GM18517 (cell line): Measurements from ENCODE around the gene PNP.
"Not testable (repeated sequence)": the region's sequence is repeated elsewhere in the genome, so short reads cannot be mapped to it uniquely, and the experiment has no call there.

Experiments
- ATAC-seq: cut with Tn5 transposase; IDR thresholded peaks from one replicate; pipeline ENCODE4 v1.9.1; 2021; ENCODE audit warnings: mild to moderate bottlenecking, moderate library complexity; ENCODE audit not compliant: unreplicated experiment

Gene PNP

DNA sequence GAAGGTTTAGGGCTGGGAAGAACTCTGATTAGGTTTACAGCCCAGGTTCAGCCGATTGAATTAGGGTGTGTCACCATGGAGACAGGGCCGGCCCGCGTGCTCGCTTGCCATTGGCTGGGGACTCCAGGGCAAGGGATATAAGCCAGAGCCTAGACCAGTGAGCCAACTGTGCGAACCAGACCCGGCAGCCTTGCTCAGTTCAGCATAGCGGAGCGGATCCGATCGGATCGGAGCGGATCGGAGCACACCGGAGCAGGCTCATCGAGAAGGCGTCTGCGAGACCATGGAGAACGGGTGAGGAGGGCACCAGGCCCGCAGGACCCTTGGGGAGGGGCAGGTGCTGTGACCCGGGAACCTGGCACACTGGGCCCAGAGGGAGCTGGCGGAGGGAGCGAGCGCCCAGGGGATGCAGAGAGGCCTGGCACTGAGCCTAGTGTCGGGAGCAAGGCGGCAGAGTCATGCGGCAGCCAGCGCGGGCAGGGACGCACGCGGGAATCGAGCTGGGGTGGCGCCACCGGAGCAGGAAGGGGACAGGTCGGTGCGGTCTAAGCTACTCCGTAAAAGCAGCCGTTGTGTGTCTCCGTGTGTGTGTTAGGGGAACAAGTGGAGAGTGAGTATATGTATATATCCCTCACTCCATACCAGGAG is at the start of gene PNP:
TSS of gene PNP (plus strand) at position 165 of the 648 bp plus-strand sequence. CDS start at position 284, 119 bp downstream.
- ATAC-seq = peak; percentile 93

DNA sequence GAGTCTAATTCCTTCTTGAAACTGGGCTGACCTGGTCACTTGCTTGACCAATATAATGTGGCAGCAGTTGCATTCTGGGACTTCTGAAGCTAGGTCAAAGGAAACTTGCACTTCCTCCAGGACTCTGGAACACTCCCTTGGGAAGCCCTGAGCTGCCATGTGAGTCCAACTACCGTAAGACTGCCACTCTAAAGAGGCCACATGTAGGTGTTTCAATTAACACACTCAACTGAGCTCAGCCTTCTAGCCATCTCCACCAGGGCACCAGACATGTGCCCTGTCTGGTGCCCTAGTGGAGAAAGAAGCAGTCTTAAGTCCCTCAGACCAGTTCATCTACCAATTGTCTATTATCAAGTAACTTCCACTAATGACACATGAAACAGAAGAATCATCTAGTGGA is 49.8 kb upstream of the PNP start:
- ATAC-seq = no peak

DNA sequence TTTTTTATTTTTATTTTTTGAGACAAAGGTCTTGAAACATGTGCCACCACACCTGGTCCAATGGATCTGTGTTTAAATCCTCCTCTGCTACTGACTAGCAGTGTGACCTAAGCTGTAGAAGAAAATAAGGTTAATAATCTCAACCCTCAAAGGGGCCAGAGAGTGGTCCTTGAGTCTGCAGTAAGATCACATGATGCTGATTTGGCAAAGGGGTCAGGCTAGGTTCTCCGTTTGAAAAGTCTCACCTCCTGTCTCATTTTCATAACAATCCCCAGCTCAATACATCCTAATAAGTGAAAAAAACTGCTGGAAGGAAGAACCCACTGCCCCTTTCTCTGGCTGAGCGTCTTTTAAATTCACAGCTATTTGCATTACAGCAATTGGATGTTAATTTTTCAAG is 47.9 kb upstream of the PNP start:
- ATAC-seq = no peak

DNA sequence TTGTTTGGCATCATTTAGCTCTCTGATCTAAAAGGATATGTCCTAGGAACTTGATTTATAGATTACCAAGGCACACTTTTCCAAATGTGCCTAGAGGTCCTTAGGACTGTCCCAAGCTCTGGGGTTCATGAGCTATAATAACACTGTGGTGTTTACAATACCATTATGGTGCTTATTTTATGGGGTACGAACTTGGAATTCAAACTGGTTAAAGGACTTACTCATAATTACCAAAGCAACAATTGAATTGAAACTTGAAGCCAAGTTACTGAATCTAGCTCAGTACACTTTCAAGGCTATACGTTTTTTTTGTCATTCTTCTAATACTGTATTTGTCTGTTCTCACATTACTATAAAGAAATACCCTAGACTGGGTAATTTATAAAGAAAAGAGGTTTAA is 46.3 kb upstream of the PNP start:
- ATAC-seq = no peak

DNA sequence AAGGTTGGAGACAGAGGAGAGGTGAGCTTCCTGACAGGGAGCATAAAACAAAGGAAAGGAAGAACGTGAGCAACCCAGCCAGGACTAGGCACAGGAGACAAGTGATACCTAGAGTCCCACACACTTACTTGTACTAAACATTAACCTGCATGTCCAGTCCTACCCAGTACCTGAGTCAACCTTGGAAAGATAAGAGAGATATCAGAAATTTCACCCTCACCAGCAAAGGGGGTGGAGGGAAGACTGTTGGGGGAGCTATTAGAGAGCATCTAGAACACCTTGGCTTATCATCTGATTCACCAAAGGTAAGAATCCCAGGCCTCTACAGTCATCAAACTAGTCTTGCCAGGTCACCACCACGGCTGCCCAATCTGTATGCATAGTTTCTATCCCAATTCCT is 44.4 kb upstream of the PNP start:
- ATAC-seq = no peak

DNA sequence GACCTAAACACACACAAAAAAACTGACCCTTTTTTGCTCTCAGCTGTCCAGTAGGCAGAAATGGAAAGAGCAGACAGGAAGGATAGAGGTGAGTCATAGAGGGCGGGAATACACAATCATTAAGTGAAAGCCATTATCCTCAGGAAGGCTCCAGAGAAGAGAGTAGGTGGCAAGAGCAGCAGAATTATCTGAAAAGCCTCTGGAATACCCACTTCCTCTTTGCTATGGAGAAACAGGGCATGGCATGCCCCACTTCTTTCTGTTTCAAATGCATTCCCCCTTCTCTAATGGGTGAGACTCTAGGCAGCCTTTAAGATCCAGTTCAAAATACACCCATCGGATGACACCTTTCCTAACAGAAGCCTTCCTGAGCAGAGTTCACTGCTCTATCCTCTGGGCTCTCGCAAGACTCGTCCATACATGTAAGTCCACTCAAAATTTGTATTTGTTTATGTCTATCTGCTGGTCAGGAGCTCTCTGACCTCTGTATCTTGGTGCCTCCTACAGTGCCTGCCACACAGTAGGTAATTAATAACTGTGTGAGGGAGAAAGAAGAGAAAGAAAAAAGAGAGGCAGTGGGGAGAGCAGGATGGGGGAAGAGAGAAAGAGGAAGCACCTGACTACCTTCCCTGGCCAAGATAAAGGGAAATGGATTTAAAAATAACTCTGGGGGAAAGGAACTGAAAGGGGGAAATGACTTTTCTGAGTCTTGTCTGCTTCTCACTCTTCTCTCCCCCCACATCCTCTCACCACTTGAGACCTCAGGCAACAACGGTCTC is 41.8 kb upstream of the PNP start:
- peak; percentile 71 for ATAC-seq

DNA sequence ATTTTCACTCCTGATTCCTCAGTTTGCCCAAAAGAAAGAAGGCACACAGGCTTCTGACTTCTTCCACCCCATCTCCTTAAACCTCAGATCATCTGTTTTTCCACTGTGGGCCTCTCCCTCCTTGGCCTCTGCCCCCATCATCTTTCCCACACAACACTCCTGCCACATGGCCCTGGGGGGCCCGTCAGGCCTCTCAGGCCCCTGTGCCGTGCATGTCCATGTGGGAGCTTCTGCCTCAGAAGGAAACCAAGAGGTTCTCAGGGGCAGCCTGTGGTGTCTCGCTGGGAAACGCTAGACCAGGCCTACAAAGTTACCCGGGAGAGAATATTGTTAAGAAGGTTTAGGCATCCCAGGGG is 41.2 kb upstream of the PNP start:
- peak; percentile 38 for ATAC-seq

DNA sequence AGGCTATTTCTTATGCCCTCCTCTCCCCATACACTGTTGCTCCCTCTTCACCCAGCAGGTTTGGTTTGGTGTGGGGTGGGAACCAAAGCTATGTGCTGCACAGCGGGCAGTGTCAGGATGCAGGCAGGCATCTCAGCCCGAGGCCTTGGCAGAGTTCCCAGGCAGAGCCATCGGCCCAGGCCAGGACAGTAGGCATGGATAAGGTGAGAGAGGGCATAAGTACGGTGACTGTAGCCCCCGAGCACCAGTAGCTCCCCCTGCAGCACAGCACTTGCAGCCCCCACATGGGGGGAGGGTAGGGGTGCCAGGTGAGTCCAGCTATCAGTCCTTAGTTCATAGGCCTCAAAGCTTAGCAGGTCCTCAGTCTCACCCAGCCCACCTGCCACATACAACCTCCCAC is 40.4 kb upstream of the PNP start:
- ATAC-seq = no peak

DNA sequence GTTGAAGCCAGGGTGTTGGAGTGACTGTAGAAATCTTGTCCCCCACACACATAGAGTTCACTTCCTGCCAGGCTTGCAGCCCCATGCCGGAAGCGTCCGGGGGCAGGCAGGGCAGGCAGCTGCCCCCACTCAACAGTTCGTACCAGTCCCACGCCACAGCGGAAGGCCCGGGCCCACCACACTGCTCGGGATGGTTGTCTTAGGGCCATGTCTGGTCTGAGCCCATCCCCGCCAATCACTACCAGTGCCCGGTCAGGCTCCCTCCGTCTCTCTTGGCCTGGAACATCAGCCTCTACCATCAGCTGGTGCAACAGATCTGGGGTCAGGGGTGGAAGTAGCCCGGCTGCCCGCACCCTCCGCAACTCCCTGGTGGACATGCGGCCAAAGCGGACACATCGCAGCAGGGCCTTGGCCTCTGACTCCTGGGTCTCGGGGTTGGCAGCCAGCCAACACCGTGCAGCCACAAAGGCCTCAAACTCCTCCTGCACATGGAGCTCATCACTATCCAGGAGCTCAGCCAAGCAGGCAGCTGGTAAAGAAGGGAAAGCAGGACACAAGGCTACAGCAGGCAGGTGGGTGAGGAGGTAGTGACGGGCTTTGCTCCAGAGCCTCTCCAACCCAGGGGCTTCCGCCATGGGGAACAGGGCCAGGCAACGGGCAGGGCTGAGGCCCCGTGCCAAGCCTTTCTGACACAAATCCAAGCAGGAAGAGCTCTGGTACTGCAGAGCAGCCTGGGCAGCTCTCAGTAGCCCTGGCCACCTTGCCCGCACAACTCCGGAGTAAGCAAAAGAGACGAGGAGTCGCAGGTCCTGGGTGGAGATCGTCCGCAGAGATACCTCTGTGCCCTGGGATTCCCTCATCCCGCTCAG is 39.2 kb upstream of the PNP start:
- no peak for ATAC-seq

DNA sequence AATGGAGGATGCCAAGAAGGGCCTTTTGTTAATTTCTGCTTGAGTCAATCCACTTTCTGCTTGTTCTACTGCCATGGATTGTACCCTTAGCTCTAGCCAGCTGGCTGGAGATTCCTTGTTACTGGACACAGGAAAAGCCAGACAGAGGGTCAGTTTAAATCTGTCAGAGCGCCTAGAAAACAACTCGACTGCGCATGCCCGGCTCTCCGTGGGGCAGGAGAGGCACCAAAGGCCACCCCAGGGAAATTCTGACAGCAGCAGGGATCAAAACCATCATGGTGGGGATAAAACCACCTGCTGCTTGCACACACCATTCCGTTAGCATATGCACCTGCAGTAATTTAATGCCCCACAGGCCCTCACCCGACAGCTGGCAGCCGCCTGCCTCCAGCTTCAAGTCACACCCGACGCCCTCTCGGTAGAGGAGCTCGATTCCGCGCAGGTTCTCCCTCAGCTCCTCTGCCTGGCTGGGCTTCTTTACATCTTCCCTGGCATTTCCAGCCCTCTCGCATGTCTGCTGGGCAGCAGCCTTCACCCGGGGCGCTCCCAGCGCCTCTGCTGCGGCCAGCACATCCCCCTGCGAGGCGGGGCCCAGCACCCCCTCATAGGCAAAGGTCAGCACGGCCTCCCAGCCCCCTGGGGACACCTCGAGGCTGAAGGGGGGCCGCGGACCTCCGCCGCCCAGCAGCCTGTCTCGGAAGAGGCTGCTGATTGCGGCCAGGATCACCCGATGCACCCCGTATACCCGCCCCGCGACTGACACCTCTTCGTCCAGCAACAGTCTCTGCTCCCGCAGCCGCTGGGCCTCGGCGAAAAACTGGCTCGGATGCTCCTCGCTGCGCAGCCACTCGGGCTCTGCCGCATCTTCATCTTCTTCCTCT is 34.3 kb upstream of the PNP start:
- no peak for ATAC-seq

DNA sequence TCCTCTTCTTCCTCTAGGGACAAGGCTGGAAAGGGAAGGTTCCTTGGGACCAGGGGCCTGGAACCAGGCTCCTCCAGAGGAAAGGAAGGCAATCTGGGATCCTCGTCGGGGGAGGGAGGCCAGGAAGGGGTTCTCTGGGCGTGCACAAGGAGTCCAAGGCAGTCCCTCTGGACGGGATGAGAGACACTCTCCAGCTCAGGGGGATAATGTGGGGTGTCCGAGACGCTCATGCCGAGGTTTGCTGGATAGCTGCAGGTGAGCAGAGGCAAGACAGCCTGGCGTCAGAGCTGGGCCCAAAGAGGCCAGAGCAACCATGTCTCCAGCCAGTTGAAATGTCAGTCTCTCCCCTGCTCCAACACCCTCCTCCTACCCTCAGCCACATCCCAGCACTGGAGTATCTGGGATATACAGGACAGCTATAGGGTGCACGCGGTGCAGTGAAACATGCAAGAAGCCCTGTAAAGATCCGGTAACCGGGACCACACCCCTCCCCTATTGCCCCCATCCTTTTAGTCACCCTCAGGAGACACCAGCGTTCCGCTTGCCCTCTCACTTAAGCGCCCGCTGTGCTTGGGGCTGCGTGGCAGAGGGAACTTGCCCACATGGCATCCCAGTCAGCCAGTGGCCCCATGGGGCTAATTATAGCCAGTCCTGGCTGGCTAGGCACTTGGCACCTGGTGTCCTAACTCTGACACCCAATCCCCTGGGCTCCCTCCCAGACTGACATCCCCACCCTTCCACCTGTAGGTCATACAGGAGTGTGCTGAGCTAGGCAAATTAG is 33.4 kb upstream of the PNP start, which contains the start of gene KLHL33:
TSS of gene KLHL33 (minus strand) at position 585 of the 781 bp plus-strand sequence. CDS start at position 230, 355 bp downstream.
- ATAC-seq = no peak

DNA sequence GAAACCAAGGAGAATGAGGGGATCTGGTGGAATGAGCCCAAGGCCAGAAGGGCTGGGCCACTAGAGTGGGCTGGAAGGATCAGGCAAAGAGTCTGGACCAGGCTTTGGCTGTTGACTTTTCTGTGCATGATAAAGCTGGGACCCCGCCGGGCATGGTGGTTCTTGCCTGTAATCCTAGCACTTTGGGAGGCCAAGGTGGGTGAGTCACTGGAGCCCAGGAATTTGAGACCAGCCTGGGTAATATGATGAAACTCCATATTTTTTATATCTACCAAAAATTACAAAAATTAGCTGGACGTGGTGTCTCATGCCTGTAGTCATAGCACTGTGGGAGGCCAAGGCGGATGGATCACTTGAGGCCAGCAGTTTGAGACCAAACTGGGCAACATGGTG is 32.8 kb upstream of the PNP start:
- no peak for ATAC-seq

DNA sequence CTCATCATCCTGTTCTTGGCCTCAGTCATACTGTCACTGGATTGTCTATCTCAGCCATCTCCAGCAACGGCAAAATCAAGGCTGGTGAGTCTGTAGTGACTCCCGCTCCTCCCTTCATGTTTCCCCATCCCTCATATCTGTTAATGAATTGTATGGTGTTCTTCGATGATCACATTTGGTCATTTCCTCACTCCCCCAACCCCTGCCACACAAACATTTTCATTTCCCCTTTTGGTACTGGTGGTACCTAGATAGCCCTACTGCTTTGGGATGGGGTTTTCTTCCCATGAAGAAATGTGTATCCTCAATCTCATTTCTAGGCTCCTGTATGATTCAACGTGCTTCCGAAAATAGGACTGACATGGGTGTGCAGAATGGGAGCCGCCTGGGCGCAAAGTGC is 30.5 kb upstream of the PNP start:
- ATAC-seq = no peak

DNA sequence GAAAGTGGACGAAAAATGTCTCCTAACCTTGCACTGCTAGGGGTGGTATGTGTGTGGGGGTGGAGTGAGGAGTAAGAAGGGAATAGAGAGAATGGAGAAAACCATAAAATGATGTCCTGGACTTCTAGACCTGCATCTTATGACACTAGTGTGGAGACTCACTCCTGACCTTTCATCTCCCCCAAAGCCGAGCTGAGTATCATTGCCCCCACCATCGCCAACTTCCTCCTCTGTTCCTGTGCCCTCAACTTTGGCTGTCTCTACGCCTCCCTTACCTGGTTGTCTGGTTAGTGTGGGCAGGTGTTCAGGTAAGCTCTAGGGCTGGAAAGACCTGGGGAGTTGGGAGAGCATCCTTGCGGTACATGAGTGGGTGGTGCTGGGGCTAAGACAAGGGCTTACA is 28.7 kb upstream of the PNP start:
- no peak for ATAC-seq

DNA sequence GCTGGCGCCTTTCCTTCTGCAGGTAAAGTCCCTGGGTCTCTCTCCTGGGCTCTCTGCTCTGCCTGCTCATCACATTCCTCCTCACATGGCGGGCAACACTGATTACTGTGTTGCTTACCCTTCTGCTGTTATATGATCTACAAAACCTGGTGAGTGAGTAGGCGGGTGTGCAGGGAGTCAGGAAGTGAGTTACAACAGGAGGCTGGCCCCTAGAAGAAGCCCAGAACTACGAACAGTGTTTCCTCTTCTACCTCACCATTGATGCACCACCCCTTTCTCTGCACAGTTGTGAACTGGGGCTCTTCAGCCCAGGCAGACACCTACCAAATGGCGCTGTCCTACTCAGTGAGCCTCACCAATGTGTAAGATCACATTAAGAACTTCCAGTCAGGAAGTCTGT is 28.3 kb upstream of the PNP start:
- no peak for ATAC-seq

DNA sequence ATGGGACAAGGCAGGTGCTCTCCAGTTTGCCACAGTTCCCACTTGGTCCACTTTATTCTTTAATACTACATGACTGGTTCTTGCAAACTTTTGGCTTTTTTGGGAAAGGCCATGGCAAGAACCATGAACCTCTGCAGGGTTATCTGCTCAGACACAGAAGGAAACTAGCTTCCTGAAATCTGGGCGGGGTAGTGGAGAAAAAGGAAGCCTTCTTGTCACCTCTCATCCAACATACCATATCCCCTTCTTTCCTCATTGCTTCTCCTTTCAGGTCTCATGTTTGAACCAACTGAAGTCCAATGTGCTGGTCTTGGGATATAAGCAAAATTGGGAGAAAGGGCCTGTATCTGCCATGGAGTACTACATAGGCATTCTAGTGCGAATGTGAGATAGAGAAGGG is 27.7 kb upstream of the PNP start:
- ATAC-seq = no peak

DNA sequence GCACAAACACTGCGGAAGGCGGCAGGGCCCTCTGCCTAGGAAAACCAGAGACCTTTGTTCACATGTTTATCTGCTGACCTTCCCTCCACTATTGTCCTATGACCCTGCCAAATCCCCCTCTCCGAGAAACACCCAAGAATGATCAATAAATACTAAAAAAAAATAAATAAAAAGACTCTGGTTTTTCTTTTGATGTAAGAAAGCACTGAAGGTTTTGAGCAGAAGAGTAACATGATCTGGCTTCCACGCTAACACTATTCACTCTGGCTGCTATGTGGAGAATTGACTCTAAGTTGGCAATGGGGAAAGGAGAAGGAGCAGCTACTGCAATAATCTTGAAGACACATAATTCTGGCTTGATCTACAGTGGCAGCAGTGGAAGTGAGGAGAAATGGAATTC is 25.6 kb upstream of the PNP start:
- not testable (repeated sequence) for ATAC-seq

DNA sequence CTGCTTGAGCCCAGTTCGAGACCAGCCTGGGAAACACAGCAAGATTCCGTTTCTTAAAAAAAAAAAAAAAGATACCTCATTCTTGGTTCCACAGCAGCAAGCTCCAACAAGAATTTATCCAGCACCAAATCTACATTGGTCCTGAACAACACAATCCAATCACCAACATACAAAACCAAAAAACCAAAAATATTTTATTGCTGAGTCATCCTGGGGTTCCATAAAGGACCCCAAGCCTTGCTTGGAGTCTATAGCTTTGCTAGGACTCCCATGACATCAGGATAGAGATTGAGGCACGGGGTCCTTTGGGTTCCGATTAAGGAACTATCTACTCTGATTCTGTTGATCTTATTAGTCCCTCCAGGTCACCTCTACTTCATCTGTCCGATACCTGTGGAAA is 22.3 kb upstream of the PNP start:
- ATAC-seq = no peak

DNA sequence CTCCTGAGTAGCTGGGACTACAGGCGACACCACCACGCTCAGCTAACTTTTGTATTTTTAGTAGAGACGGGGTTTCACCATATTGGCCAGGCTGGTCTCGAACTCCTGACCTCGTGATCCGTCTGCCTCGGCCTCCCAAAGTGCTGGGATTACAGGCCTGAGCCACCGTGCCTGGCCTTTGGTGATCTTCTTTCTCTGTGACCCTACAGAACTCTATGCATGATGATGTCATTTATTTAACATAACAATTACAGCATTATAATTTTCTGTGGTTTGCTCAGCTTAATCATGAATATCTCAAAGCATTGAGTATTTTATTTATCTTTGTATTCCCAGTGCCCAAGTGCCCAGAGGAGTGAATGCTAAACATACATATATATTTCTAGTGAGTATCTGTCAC is 16.4 kb upstream of the PNP start:
- not testable (repeated sequence) for ATAC-seq
